ENCODE data around the gene PRKCH.
"Not testable (repeated sequence)": the region's sequence is repeated elsewhere in the genome, so short reads cannot be mapped to it uniquely, and the experiment has no call there.

The PRKCH gene

DNA sequence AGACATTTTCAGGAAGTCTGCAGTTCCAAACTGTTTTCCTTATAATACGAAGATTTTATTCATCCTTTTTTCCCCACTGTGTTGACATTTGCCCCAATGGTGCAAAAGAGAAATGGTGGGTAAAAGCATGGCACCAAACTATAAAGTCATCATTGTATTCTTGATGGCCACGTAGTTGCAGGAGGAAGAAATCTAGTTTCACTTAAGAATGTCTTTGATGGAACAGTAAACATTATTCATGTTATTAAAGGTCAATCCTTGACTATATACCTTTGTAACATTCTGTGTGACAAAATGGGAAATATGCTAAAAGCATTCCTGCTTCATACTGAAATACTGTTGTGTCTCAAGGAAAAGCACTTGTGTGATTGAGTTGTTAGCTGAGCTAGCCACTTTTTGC lies 80.1 kb downstream of the PRKCH start:
- Histone ChIP-seq H3K9me3 (ENCODE audit: control insufficient read depth, insufficient read depth, low read length) (no peaks in the 10 kb centered on the region), H3K27me3 (ENCODE audit: control insufficient read depth, insufficient read depth, low read length) (no peaks in the 10 kb centered on the region), H3K4me3 (ENCODE audit: low read depth, low read length) (no peak overlapping the region), H3K4me1 (ENCODE audit: control insufficient read depth, insufficient read depth, low read length) (peaks cover 8% of the 10 kb centered on the region), H3K36me3 (ENCODE audit: control insufficient read depth, insufficient read depth, low read length) (no peaks in the 10 kb centered on the region), H3K9ac (ENCODE audit: low read depth, low read length) (no peak overlapping the region)

DNA sequence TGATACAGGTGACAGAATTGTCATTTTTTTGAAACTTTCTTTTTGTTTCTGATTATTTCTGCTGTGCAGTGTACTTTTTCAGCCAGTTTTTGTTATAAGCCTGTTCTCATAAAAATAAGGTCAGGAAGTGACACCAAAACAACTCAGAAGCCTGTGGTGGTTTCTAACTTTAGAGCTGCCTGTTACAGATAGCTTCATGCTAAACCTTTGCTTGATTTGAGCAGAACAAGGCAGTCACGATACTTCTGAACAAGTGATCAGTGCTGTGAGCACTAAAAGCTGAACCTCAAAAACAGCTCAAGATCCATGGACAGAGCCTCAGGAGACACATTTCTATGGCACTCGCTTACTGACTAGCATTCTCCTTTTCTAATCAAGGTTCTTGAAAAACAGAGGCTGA lies 82.0 kb downstream of the PRKCH start:
- Histone ChIP-seq H3K4me1 (ENCODE audit: control insufficient read depth, insufficient read depth, low read length) (peaks cover 12% of the 10 kb centered on the region), H3K9me3 (ENCODE audit: control insufficient read depth, insufficient read depth, low read length) (no peaks in the 10 kb centered on the region), H3K27me3 (ENCODE audit: control insufficient read depth, insufficient read depth, low read length) (no peaks in the 10 kb centered on the region), H3K9ac (ENCODE audit: low read depth, low read length) (no peak overlapping the region), H3K36me3 (ENCODE audit: control insufficient read depth, insufficient read depth, low read length) (no peaks in the 10 kb centered on the region), H3K4me3 (ENCODE audit: low read depth, low read length) (no peak overlapping the region)

DNA sequence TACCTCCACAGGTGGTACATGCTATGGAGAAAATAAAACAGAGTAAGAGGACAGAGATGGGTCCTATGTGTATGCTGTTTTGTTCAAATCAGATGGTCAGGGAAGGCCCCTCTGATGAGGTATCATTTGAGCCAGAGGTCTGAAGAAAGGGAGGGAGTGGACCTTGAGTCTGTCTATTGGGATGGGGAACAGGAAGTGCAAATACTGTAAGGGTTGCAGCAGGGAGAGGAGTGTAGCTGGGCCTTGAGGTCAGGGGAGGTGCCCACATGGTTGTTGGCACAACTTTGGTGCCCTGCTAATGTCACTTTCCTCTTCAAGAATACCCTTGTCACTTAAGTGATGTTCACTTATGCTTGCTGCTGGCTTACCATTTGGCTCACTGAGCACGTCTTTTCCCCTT lies 83.3 kb downstream of the PRKCH start:
- Histone ChIP-seq H3K4me3 (ENCODE audit: low read depth, low read length) (no peak overlapping the region), H3K4me1 (ENCODE audit: control insufficient read depth, insufficient read depth, low read length) (peaks cover 12% of the 10 kb centered on the region), H3K9me3 (ENCODE audit: control insufficient read depth, insufficient read depth, low read length) (no peaks in the 10 kb centered on the region), H3K36me3 (ENCODE audit: control insufficient read depth, insufficient read depth, low read length) (no peaks in the 10 kb centered on the region), H3K9ac (ENCODE audit: low read depth, low read length) (no peak overlapping the region), H3K27me3 (ENCODE audit: control insufficient read depth, insufficient read depth, low read length) (no peaks in the 10 kb centered on the region)

DNA sequence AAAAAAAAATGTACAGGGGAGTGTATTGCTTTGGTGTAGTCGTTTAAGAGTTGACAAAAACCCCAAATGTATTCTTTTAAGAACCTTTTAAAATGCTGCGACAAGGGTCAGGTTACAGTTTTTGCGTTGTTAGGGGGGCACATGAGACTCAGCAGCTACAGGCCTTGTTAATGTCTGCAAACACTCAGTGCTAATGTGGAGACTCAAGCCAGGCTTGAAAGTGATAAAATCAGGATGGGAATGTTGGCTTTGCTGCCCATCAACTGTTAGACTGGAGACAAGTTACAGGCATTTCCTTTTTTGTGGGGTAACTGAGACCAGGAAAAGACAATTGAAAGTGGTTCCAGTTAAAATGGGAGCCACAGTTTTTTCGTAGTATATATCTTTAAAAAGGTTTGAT lies 84.8 kb downstream of the PRKCH start:
- Histone ChIP-seq H3K4me3 (ENCODE audit: low read depth, low read length) (no peak overlapping the region), H3K9ac (ENCODE audit: low read depth, low read length) (peak overlapping the region; percentile 13), H3K4me1 (ENCODE audit: control insufficient read depth, insufficient read depth, low read length) (peaks cover 12% of the 10 kb centered on the region), H3K9me3 (ENCODE audit: control insufficient read depth, insufficient read depth, low read length) (no peaks in the 10 kb centered on the region), H3K36me3 (ENCODE audit: control insufficient read depth, insufficient read depth, low read length) (no peaks in the 10 kb centered on the region), H3K27me3 (ENCODE audit: control insufficient read depth, insufficient read depth, low read length) (no peaks in the 10 kb centered on the region)

DNA sequence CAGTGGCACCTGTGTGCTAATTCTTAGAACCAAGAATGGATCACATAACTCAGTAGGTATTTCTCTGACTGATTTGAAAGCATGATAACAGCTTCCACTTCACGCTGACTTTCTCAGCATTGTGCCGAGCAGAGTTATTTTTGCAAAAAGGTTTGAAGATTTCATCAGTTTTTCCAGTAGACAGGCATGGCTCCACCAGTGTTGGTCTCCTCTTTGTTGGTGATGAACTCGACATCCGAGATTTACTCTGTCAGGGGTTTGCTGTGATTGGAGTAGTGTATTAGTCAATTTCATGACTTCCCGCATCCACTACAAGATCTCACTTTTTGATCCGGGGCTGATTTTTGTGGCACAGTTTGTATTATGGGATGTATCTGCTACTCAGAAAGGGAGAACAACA lies 85.3 kb downstream of the PRKCH start:
- Histone ChIP-seq H3K9ac (ENCODE audit: low read depth, low read length) (no peak overlapping the region), H3K9me3 (ENCODE audit: control insufficient read depth, insufficient read depth, low read length) (no peaks in the 10 kb centered on the region), H3K4me3 (ENCODE audit: low read depth, low read length) (no peak overlapping the region), H3K27me3 (ENCODE audit: control insufficient read depth, insufficient read depth, low read length) (no peaks in the 10 kb centered on the region), H3K36me3 (ENCODE audit: control insufficient read depth, insufficient read depth, low read length) (no peaks in the 10 kb centered on the region), H3K4me1 (ENCODE audit: control insufficient read depth, insufficient read depth, low read length) (peaks cover 12% of the 10 kb centered on the region)

DNA sequence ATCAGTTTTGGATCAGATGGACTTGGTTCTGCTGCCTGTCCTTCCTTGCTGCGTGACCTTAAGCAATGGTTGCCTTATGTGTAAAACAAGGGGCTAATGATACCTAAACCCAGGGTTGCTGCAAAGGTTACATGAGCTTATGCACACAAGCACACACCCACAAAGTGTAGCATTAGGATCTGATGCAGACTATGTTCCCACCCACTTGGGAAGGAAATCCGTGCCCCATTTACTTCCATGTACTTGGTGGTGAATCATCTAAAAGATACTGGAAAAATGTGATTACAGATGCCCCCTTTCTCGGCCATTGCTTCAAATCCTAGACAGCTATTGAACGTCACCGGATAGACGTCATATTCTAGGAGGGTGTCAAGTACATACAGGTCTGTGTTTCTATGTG lies 87.1 kb downstream of the PRKCH start:
- Histone ChIP-seq H3K36me3 (ENCODE audit: control insufficient read depth, insufficient read depth, low read length) (no peaks in the 10 kb centered on the region), H3K4me3 (ENCODE audit: low read depth, low read length) (no peak overlapping the region), H3K9me3 (ENCODE audit: control insufficient read depth, insufficient read depth, low read length) (no peaks in the 10 kb centered on the region), H3K9ac (ENCODE audit: low read depth, low read length) (no peak overlapping the region), H3K4me1 (ENCODE audit: control insufficient read depth, insufficient read depth, low read length) (peaks cover 12% of the 10 kb centered on the region), H3K27me3 (ENCODE audit: control insufficient read depth, insufficient read depth, low read length) (no peaks in the 10 kb centered on the region)

DNA sequence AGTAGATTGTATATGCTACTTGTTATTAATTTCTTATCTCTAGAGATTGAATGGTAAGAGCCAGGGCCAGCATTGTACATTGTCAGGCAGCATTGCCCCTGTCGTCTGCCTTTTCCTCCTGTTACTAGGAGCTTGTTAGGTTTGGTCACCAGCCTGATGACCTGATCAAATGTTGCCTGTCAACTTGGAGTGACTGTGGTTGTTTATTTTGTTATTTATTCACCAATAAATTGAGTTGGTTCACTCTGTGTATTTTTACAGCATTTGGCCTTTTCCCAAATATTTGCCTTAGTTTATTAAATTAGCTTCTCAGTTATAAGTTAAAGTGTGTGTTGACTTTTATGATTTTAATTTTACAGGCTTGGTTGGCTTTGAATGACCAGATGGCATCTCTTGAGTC lies 88.4 kb downstream of the PRKCH start:
- H3K36me3 ChIP-seq (ENCODE audit: control insufficient read depth, insufficient read depth, low read length): no peaks in the 10 kb centered on the region
- H3K27me3 ChIP-seq (ENCODE audit: control insufficient read depth, insufficient read depth, low read length): no peaks in the 10 kb centered on the region
- no peak overlapping the region for H3K9ac ChIP-seq (ENCODE audit: low read depth, low read length)
- no peak overlapping the region for H3K4me3 ChIP-seq (ENCODE audit: low read depth, low read length)
- H3K4me1 ChIP-seq (ENCODE audit: control insufficient read depth, insufficient read depth, low read length): peaks cover 12% of the 10 kb centered on the region
- no peaks in the 10 kb centered on the region for H3K9me3 ChIP-seq (ENCODE audit: control insufficient read depth, insufficient read depth, low read length)

DNA sequence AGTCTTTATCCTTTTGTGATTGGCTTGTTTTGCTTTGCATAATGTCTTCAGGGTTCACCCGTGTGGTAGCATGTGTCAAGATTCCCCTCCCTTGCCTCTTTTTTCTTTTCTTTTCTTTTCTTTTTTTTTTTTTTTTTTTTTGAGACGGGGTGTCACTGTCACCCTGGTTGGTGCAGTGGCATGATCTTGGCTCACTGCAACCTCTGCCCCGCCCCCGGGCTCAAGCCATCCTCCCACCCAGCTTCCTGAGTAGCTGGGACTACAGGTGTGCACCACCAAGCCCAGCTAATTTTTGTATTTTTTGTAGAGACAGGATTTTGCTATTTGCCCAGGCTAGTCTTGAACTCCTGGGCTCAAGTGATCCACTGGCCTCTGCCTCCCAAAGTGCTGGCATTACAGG lies 94.6 kb downstream of the PRKCH start:
- not testable (repeated sequence) for H3K27me3 ChIP-seq (ENCODE audit: control insufficient read depth, insufficient read depth, low read length); H3K9ac ChIP-seq (ENCODE audit: low read depth, low read length); H3K9me3 ChIP-seq (ENCODE audit: control insufficient read depth, insufficient read depth, low read length); H3K36me3 ChIP-seq (ENCODE audit: control insufficient read depth, insufficient read depth, low read length); H3K4me3 ChIP-seq (ENCODE audit: low read depth, low read length); H3K4me1 ChIP-seq (ENCODE audit: control insufficient read depth, insufficient read depth, low read length)

DNA sequence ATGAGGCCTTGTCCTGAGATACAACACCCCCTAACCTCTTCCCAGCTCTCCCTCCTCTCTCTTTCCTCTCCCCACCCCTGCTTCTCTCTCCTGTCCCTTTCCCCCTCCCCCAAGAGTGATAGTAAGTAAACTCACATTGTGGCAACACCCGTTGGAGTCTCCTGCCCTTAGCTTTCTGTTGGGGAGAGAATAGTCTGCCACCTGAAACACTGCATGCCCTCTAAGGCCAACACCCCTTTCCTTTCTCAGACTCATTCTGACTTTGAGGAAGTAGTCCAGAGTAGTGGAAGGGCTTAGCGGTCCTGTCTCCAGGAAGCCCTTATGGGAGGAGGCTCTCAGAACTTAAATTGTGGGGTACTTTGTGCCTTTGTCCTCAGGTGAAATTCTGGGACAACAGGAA lies 95.2 kb downstream of the PRKCH start:
- Histone ChIP-seq H3K9me3 (ENCODE audit: control insufficient read depth, insufficient read depth, low read length) (no peaks in the 10 kb centered on the region), H3K9ac (ENCODE audit: low read depth, low read length) (no peak overlapping the region), H3K27me3 (ENCODE audit: control insufficient read depth, insufficient read depth, low read length) (no peaks in the 10 kb centered on the region), H3K4me3 (ENCODE audit: low read depth, low read length) (no peak overlapping the region), H3K4me1 (ENCODE audit: control insufficient read depth, insufficient read depth, low read length) (peaks cover 6% of the 10 kb centered on the region), H3K36me3 (ENCODE audit: control insufficient read depth, insufficient read depth, low read length) (no peaks in the 10 kb centered on the region)

DNA sequence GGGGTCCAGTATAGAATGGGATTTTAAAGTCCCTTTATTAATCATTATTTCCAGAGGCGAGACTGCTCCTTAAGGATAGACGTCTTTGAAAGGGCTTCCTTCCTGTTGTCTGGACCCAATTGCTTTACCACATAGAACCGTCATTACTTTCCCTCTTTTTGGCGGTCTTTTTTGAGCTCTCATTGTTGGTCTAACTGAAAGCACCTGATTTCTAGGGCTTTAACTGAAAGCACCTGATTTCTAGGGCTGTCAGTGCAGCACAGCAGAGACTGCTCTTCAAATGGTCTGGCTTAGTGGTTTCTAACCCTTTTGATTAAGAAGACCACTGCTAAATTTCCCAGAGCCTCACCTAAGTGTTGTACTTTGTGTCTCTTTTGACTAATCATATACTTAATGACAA lies 95.8 kb downstream of the PRKCH start:
- Histone ChIP-seq H3K36me3 (ENCODE audit: control insufficient read depth, insufficient read depth, low read length) (no peaks in the 10 kb centered on the region), H3K4me1 (ENCODE audit: control insufficient read depth, insufficient read depth, low read length) (peaks cover 6% of the 10 kb centered on the region)

DNA sequence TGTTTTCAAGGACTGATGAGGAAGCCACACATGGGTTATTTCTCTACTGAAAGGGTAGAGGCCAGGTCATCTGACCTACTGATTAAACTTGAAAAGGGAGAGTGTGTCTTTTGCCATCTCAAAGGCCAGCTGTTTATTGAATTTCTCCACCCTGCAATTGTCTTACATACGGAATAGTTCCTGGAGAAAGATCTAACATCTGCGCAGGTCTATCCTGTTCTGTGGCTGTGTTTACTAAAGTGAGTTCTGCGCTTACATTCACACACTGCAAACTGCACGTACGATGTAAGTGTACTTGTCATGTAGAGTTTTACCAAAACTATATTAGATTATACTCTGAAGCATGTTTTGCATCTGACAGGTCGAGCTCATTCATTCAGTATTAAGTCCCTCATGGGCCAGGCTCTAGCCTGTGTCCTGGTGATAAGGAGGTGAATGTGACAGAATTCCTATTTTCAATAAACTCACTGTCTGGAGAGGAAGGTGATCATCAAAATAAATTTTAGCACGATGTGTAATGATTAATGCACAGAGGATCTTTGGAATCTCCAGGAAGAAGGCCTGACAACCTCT lies 96.6 kb downstream of the PRKCH start:
- Histone ChIP-seq H3K4me3 (ENCODE audit: low read depth, low read length) (no peak overlapping the region), H3K9me3 (ENCODE audit: control insufficient read depth, insufficient read depth, low read length) (no peaks in the 10 kb centered on the region), H3K27me3 (ENCODE audit: control insufficient read depth, insufficient read depth, low read length) (no peaks in the 10 kb centered on the region), H3K4me1 (ENCODE audit: control insufficient read depth, insufficient read depth, low read length) (peaks cover 6% of the 10 kb centered on the region), H3K9ac (ENCODE audit: low read depth, low read length) (no peak overlapping the region), H3K36me3 (ENCODE audit: control insufficient read depth, insufficient read depth, low read length) (no peaks in the 10 kb centered on the region)

More for the DNA sequence above, 95.8 kb downstream of the PRKCH start:
- H3K27me3 ChIP-seq (ENCODE audit: control insufficient read depth, insufficient read depth, low read length): no peaks in the 10 kb centered on the region
- no peak overlapping the region for H3K9ac ChIP-seq (ENCODE audit: low read depth, low read length)
- no peaks in the 10 kb centered on the region for H3K9me3 ChIP-seq (ENCODE audit: control insufficient read depth, insufficient read depth, low read length)
- H3K4me3 ChIP-seq (ENCODE audit: low read depth, low read length): no peak overlapping the region

DNA sequence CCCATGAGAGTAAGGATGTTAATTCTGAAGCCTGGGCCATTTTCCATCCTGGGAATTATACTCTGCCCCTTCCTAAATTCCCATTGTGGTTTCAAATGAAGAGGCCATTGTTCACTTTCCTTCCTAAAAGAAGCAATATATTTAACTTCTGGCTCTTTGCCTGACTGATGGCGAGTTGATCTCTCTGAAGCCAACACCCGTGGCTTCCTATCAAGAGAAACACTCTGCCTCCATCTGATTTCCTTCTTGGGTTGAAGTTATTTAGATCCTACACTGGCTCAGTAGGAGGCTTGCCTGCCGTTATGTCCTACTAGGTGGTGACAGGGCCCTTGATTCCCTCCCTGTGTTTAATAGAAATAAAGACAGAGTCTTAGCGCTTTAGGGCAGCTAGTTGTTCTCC lies 97.4 kb downstream of the PRKCH start:
- H3K4me3 ChIP-seq (ENCODE audit: low read depth, low read length): no peak overlapping the region
- no peak overlapping the region for H3K9ac ChIP-seq (ENCODE audit: low read depth, low read length)
- no peaks in the 10 kb centered on the region for H3K27me3 ChIP-seq (ENCODE audit: control insufficient read depth, insufficient read depth, low read length)
- H3K9me3 ChIP-seq (ENCODE audit: control insufficient read depth, insufficient read depth, low read length): no peaks in the 10 kb centered on the region
- peaks cover 6% of the 10 kb centered on the region for H3K4me1 ChIP-seq (ENCODE audit: control insufficient read depth, insufficient read depth, low read length)
- no peaks in the 10 kb centered on the region for H3K36me3 ChIP-seq (ENCODE audit: control insufficient read depth, insufficient read depth, low read length)

DNA sequence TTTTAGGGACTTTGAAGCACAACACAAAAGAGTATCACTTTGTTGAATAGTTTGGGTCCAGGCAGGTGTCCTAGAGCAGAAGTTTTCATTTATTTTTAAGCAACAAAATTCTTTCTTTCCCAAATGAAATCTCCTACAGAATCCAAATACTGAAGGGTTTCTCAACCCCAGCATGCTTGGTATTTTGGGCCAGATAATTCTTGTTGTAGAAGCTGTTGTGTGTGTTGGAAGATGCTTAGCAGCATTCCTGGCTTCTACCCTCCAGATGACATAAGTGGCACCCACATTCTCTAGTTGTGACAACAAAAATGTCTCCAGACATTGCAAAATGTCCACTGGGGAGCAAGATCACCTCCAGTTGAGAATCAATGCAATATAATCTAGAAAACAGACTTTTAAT lies 97.8 kb downstream of the PRKCH start:
- H3K4me3 ChIP-seq (ENCODE audit: low read depth, low read length): no peak overlapping the region

More for the DNA sequence above, 97.8 kb downstream of the PRKCH start:
- Histone ChIP-seq H3K27me3 (ENCODE audit: control insufficient read depth, insufficient read depth, low read length) (no peaks in the 10 kb centered on the region), H3K9me3 (ENCODE audit: control insufficient read depth, insufficient read depth, low read length) (no peaks in the 10 kb centered on the region), H3K4me1 (ENCODE audit: control insufficient read depth, insufficient read depth, low read length) (peaks cover 6% of the 10 kb centered on the region), H3K9ac (ENCODE audit: low read depth, low read length) (no peak overlapping the region), H3K36me3 (ENCODE audit: control insufficient read depth, insufficient read depth, low read length) (no peaks in the 10 kb centered on the region)

All from iPS-15b (cell line).